K562 (cell line): Measurements from ENCODE around the gene HPCA. TPM values are rescaled to one million over a fixed set of nuclear protein-coding genes. Genes with fewer than 3 reads are reported as not detected.

Experiments used
- ATF1 ChIP-seq, 2 experiments: fragments of 450-650 bp in 1 of 2; IDR thresholded peaks; 2 replicates each; pipeline ENCODE4 v1.6.1; 2016; ENCODE audit warnings: missing compliant biosample characterization in 1 of 2, missing genetic modification characterization in 1 of 2
- BDP1 ChIP-seq: IDR thresholded peaks from 3 replicates; pipeline ENCODE4 v1.6.1; 2011; ENCODE audit not compliant: insufficient read length, insufficient read depth
- BRCA1 ChIP-seq, 2 experiments: fragments of 450-650 bp in 1 of 2; sonication (generic) in 1 of 2; formaldehyde crosslinking in 1 of 2; IDR thresholded peaks; 2 replicates each; pipeline versions ENCODE4 v1.5.0 to v1.6.1; 2017 to 2020; ENCODE audit warnings: mild to moderate bottlenecking in 1 of 2, missing genetic modification reagents in 1 of 2
- DIDO1 ChIP-seq: fragments of 450-650 bp; IDR thresholded peaks from 2 replicates; pipeline ENCODE4 v1.6.1; 2016; ENCODE audit warnings: low read depth, missing biosample characterization, missing genetic modification characterization
- ESRRA ChIP-seq: fragments of 450-650 bp; IDR thresholded peaks from 2 replicates; pipeline ENCODE4 v1.6.1; 2014; ENCODE audit warnings: low read depth, mild to moderate bottlenecking, moderate library complexity, borderline replicate concordance
- GATA2 ChIP-seq: sonication (generic); formaldehyde crosslinking; IDR thresholded peaks from 2 replicates; pipeline ENCODE4 v1.4.0; 2020; ENCODE audit warnings: mild to moderate bottlenecking, missing genetic modification reagents
- HDAC6 ChIP-seq: IDR thresholded peaks from 2 replicates; pipeline ENCODE4 v1.6.1; 2012; ENCODE audit warnings: low read depth, mild to moderate bottlenecking, control low read depth, inconsistent platforms, low read length, moderate library complexity
- HIVEP1 ChIP-seq: fragments of 250-450 bp; sonication (Bioruptor Pico); IDR thresholded peaks from 2 replicates; pipeline ENCODE4 v1.4.0; 2020; ENCODE audit warnings: mild to moderate bottlenecking
- ILK ChIP-seq: fragments of 450-650 bp; IDR thresholded peaks from 2 replicates; pipeline ENCODE4 v1.6.1; 2016; ENCODE audit warnings: missing genetic modification characterization, low read depth, mild to moderate bottlenecking, missing compliant biosample characterization, moderate library complexity, borderline replicate concordance
- MECOM ChIP-seq: fragments of 250-450 bp; sonication (Bioruptor Pico); IDR thresholded peaks from 2 replicates; pipeline ENCODE4 v1.8.0; 2022; ENCODE audit warnings: inconsistent platforms
- MIER1 ChIP-seq: fragments of 450-650 bp; IDR thresholded peaks from 2 replicates; pipeline ENCODE4 v1.6.1; 2016; ENCODE audit warnings: antibody characterized with exemption, mild to moderate bottlenecking, low read depth
- NONO ChIP-seq, 2 experiments: fragments of 200-400 bp in 1 of 2; fragments of 450-650 bp in 1 of 2; formaldehyde crosslinking in 1 of 2; IDR thresholded peaks; 2 replicates each; pipeline ENCODE4 v1.6.1; 2017; ENCODE audit warnings: low read depth in 2 of 2, mild to moderate bottlenecking in 2 of 2, moderate library complexity in 2 of 2, low read length in 1 of 2
- POLR2B ChIP-seq: fragments of 450-650 bp; IDR thresholded peaks from 2 replicates; pipeline ENCODE4 v1.6.1; 2018; ENCODE audit warnings: low read depth; ENCODE audit not compliant: partially characterized antibody
- RBFOX2 ChIP-seq: fragments of 200-400 bp; formaldehyde crosslinking; IDR thresholded peaks from 2 replicates; pipeline ENCODE4 v1.6.1; 2017; ENCODE audit warnings: low read depth, mild to moderate bottlenecking, low read length, moderate library complexity
- RFX1 ChIP-seq: fragments of 450-650 bp; IDR thresholded peaks from 2 replicates; pipeline ENCODE4 v1.6.1; 2016; ENCODE audit warnings: mild to moderate bottlenecking, moderate library complexity
- SPI1 ChIP-seq: IDR thresholded peaks from 2 replicates; pipeline ENCODE4 v1.6.1; 2011; ENCODE audit warnings: low read depth, low read length, control low read depth, borderline replicate concordance
- ZBTB8A ChIP-seq: fragments of 450-650 bp; IDR thresholded peaks from 2 replicates; pipeline ENCODE4 v1.6.1; 2018; ENCODE audit warnings: mild to moderate bottlenecking, moderate library complexity; ENCODE audit not compliant: partially characterized antibody
- ZNF134 ChIP-seq: fragments of 250-450 bp; sonication (Bioruptor Pico); conservative IDR thresholded peaks from 2 replicates; pipeline ENCODE4 v1.4.0; 2020
- ZNF146 ChIP-seq: IDR thresholded peaks from one replicate; pipeline ENCODE4 v1.6.1; 2018; ENCODE audit warnings: missing compliant biosample characterization; ENCODE audit not compliant: unreplicated experiment
- ZNF224 ChIP-seq: sonication (generic); formaldehyde crosslinking; IDR thresholded peaks from 2 replicates; pipeline ENCODE4 v1.8.0; 2022; ENCODE audit warnings: mild to moderate bottlenecking, missing genetic modification reagents
- ZNF583 ChIP-seq: fragments of 250-450 bp; sonication (Bioruptor Pico); IDR thresholded peaks from 2 replicates; pipeline ENCODE4 v1.4.0; 2020
- ZNF668 ChIP-seq: fragments of 250-450 bp; sonication (Bioruptor Pico); IDR thresholded peaks from 2 replicates; pipeline ENCODE4 v1.8.0; 2022; ENCODE audit warnings: mild to moderate bottlenecking, inconsistent platforms
- polyA plus RNA-seq, 8 experiments: library from polyadenylated mRNA; depleted of rRNA in 4 of 8; stranded (reverse) in 5 of 8; unstranded in 3 of 8; fragments of >200 nt; fragmentation: Nextera tagmentation in 2 of 8; fragmentation: Illumina TruSeq in 1 of 8; extraction: Ambion mirVana in 2 of 8; extraction: Trizol in 1 of 8; gene quantifications; 2 replicates each; pipeline versions ENCODE4 v1.2.1 to v1.2.3, GENCODE V29; 2011 to 2014; ENCODE audit warnings: inconsistent platforms in 1 of 8, missing spikeins in 1 of 8
- total RNA-seq, 7 experiments: library from RNA; depleted of rRNA in 6 of 7; stranded (reverse); fragments of >200 nt in 6 of 7; fragmentation: Illumina TruSeq in 2 of 7; extraction: Trizol in 2 of 7; gene quantifications; 2 replicates each; pipeline versions ENCODE4 v1.2.1 to v1.2.3, GENCODE V29; 2011 to 2021; ENCODE audit warnings: low replicate concordance in 1 of 7
- TF ChIP-seq, protein P1 (sequence below): fragments of 250-450 bp; sonication (Bioruptor Pico); IDR thresholded peaks from 2 replicates; pipeline ENCODE4 v1.5.0; 2020; ENCODE audit warnings: mild to moderate bottlenecking
- TF ChIP-seq, protein P2 (sequence below): IDR thresholded peaks from 2 replicates; pipeline ENCODE4 v1.6.1; 2011; ENCODE audit not compliant: insufficient read length; ENCODE audit errors: extremely low read depth
- TF ChIP-seq, protein P3 (sequence below): fragments of 250-450 bp; sonication (Bioruptor Pico); IDR thresholded peaks from 2 replicates; pipeline ENCODE4 v1.8.0; 2022; ENCODE audit warnings: moderate library complexity, mild to moderate bottlenecking, inconsistent platforms

The HPCA gene
- total and polyA plus RNA-seq, 9 of the 15 experiments (the other 6 are each of a cell fraction or from before 2014, with no cell fraction given): not detected

DNA sequence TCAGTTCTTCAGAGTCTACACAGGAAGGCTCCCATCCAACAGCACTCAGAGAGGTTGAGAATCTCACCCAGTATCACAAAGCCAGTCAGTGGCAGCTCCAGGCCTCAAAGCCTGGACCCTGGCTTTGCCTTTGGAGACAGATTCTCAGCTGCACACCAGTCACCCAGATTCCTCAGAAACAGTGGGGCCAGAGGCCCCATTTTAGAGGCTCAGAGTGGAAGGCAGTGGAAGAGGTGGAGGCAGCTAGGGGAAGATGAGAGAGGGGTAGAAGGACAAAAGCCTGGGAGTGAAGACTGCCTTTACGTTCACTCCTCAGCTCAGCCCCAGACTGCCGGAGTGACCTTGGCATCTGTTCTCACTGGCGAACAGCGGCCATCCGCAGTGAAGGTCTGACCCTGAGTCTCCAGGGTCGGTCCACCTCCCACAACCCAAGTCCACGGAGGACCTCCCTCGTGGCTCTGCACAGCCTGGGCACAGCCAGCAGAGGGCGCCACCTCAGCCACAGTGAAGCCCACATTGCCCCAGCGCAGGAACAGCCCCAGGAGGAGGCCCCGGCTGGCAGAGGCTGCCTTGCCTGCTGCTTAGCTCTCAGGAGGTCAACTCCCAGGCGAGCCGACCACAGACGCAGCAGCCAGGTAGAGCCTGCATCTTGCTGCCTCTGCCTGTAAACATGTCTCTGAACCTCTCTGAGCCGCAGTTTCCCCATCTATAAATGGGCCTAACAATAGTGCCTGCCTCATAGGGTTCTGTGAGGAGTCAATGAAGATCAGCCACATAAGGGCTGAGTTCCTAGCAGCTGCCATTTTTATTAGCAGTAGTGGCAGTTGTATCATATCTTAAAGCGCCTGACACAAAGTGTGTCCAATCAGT is 9.7 kb upstream of the HPCA start (continued):
- TF ChIP-seq HDAC6 (no peak), POLR2B (no peak), SPI1 (no peak), ZNF224 (CRISPR knock-in tag) (no peak), ZNF146 (CRISPR knock-in tag) (no peak), ZNF134 (CRISPR knock-in tag) (no peak), DIDO1 (no peak), ESRRA (0 out of 2 replicates have a peak, but pooled peaks have one; percentile 34), HIVEP1 (CRISPR knock-in tag) (no peak), BRCA1 (IDR thresholded peaks at IDR 0.05) (no peak), BRCA1 (CRISPR knock-in tag; IDR thresholded peaks at IDR 0.05) (no peak), ATF1 (CRISPR knock-in tag; IDR thresholded peaks at IDR 0.05) (no peak), ATF1 (tag; IDR thresholded peaks at IDR 0.05) (peak; percentile 62; the same call in 1 of the 2 replicates), NONO (IDR thresholded peaks at IDR 0.05; ENCODE audit: low read depth in 2 of 2, low read length in 1 of 2) (no peak), BDP1 (no peak), ZBTB8A (no peak), ZNF668 (CRISPR knock-in tag) (no peak), MIER1 (no peak), RBFOX2 (0 out of 2 replicates have a peak, but pooled peaks have one; percentile 34), RFX1 (no peak), MECOM (CRISPR knock-in tag) (no peak), ILK (no peak), ZNF583 (CRISPR knock-in tag) (no peak), GATA2 (CRISPR knock-in tag) (no peak)
- TF ChIP-seq, protein P1, sequence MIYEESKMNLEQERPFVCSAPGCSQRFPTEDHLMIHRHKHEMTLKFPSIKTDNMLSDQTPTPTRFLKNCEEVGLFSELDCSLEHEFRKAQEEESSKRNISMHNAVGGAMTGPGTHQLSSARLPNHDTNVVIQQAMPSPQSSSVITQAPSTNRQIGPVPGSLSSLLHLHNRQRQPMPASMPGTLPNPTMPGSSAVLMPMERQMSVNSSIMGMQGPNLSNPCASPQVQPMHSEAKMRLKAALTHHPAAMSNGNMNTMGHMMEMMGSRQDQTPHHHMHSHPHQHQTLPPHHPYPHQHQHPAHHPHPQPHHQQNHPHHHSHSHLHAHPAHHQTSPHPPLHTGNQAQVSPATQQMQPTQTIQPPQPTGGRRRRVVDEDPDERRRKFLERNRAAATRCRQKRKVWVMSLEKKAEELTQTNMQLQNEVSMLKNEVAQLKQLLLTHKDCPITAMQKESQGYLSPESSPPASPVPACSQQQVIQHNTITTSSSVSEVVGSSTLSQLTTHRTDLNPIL (CRISPR knock-in tag): no peak
- TF ChIP-seq, protein P2, sequence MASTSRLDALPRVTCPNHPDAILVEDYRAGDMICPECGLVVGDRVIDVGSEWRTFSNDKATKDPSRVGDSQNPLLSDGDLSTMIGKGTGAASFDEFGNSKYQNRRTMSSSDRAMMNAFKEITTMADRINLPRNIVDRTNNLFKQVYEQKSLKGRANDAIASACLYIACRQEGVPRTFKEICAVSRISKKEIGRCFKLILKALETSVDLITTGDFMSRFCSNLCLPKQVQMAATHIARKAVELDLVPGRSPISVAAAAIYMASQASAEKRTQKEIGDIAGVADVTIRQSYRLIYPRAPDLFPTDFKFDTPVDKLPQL: no peak
- TF ChIP-seq, protein P3, sequence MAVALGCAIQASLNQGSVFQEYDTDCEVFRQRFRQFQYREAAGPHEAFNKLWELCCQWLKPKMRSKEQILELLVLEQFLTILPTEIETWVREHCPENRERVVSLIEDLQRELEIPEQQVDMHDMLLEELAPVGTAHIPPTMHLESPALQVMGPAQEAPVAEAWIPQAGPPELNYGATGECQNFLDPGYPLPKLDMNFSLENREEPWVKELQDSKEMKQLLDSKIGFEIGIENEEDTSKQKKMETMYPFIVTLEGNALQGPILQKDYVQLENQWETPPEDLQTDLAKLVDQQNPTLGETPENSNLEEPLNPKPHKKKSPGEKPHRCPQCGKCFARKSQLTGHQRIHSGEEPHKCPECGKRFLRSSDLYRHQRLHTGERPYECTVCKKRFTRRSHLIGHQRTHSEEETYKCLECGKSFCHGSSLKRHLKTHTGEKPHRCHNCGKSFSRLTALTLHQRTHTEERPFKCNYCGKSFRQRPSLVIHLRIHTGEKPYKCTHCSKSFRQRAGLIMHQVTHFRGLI: no peak
